ENCODE data around the gene MLF2.

DNA sequence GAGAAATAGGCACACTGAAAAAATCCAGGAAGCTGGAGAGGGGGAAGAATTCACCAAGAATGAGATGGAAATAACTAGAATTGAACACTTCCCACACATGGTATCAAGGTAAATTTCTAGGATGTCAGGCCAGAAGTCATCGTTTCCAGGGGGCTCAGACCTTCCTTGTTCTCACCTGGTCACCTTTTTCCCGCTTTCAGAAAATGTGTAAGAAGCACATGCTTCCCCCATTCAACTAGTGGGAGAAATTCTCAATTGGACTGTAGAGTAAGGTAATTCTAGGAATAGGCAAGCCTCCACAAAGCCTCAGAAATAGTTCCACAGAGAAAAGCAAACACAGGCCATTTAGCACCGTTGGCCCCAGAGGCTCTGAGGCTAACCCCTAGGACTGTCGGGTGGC lies 10.4 kb upstream of the MLF2 start:
- TF ChIP-seq, protein P1, sequence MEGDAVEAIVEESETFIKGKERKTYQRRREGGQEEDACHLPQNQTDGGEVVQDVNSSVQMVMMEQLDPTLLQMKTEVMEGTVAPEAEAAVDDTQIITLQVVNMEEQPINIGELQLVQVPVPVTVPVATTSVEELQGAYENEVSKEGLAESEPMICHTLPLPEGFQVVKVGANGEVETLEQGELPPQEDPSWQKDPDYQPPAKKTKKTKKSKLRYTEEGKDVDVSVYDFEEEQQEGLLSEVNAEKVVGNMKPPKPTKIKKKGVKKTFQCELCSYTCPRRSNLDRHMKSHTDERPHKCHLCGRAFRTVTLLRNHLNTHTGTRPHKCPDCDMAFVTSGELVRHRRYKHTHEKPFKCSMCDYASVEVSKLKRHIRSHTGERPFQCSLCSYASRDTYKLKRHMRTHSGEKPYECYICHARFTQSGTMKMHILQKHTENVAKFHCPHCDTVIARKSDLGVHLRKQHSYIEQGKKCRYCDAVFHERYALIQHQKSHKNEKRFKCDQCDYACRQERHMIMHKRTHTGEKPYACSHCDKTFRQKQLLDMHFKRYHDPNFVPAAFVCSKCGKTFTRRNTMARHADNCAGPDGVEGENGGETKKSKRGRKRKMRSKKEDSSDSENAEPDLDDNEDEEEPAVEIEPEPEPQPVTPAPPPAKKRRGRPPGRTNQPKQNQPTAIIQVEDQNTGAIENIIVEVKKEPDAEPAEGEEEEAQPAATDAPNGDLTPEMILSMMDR (IDR thresholded peaks at IDR 0.05), result no peak
- TF ChIP-seq EZH2 (IDR thresholded peaks at IDR 0.05), result no peak

Measured in neural progenitor cell (in vitro differentiated cells).